Body of pancreas (tissue), 4 donors: ENCODE measurements around the gene SMYD1.

Source experiments
- CTCF ChIP-seq, 7 experiments: fragments of 450-650 bp in 4 of 7; fragments of 200-600 bp in 3 of 7; sonication (generic) in 3 of 7; IDR thresholded peaks; one replicate each; pipeline ENCODE4 v1.5.1; 2016 to 2019; ENCODE audit warnings: antibody characterized with exemption in 7 of 7
- POLR2A ChIP-seq, 3 donors: fragments of 450-650 bp; IDR thresholded peaks; one replicate each; pipeline ENCODE4 v1.6.1; 2016; ENCODE audit warnings: antibody characterized with exemption in 3 of 3, mild to moderate bottlenecking in 2 of 3

GRCh38 chr2:88055371-88056128 is 12.1 kb upstream of the SMYD1 start, which contains the start of gene KRCC1:
- TF ChIP-seq CTCF (IDR thresholded peaks at IDR 0.05) (peak in 2 of 7 experiments; percentile 16 to 38), POLR2A (IDR thresholded peaks at IDR 0.05) (peak; percentile 89 to 96 (median 94))
